A549 (cell line): ENCODE results near the gene CDK14. TPM values are rescaled to one million over a fixed set of nuclear protein-coding genes. Genes with fewer than 3 reads are reported as not detected.

ENCODE experiments used
- ATAC-seq, 2 experiments: fragments of 200-7000 bp in 1 of 2; fragments of >200 bp in 1 of 2; cut with Nextera tagmentation in 1 of 2; cut with Tn5 transposase in 1 of 2; 3 replicates each; pipeline versions ENCODE4 v1.8.0 to v1.9.1; 2018 to 2020; ENCODE audit warnings: mild to moderate bottlenecking in 1 of 2, moderate library complexity in 1 of 2
- CTCF ChIA-PET: fragments of 300-600 bp; sonication (Branson Sonifier 250); formaldehyde crosslinking; extraction: SDS; loops from one replicate; lab custom pipeline; 2021; ENCODE audit warnings: antibody characterized with exemption, inconsistent platforms; lab: Yijun Ruan, JAX
- POLR2A ChIA-PET: fragments of 350-600 bp; formaldehyde crosslinking; extraction: SDS; loops from one replicate; lab custom pipeline; 2021; ENCODE audit warnings: antibody characterized with exemption, inconsistent platforms; lab: Yijun Ruan, JAX
- DNase-seq, 2 experiments: peaks; one replicate each; pipeline versions ENCODE4 v3.0.0 to v3.0.0-alpha.2; 2011 to 2016; ENCODE audit warnings: low read depth in 1 of 2, low spot score in 1 of 2
- FAIRE-seq: peaks from 2 replicates; lab custom pipeline; 2011; peaks lifted over from hg19 to GRCh38; lab: Jason Lieb, UNC
- H3K27ac ChIP-seq, 2 experiments: fragments of >200 bp; sonication (Bioruptor Twin); formaldehyde crosslinking; 3 replicates each; pipeline ENCODE4 v1.5.1; 2016 to 2017
- H3K4me1 ChIP-seq: fragments of >200 bp; sonication (Bioruptor Twin); formaldehyde crosslinking; 3 replicates; pipeline ENCODE4 v1.6.1; 2016
- H3K4me2 ChIP-seq: fragments of >200 bp; sonication (Bioruptor Twin); formaldehyde crosslinking; 3 replicates; pipeline ENCODE4 v1.6.1; 2016
- H3K4me3 ChIP-seq: fragments of >200 bp; sonication (Bioruptor Twin); formaldehyde crosslinking; 3 replicates; pipeline ENCODE4 v1.5.1; 2016
- H3K9me3 ChIP-seq: fragments of >200 bp; sonication (Bioruptor Twin); formaldehyde crosslinking; 3 replicates; pipeline ENCODE4 v1.6.1; 2016
- BHLHE40 ChIP-seq: IDR thresholded peaks from 2 replicates; pipeline ENCODE4 v1.6.1; 2012; ENCODE audit warnings: low read depth, low read length, inconsistent platforms
- CBX8 ChIP-seq: fragments of 200-600 bp; sonication (generic); IDR thresholded peaks from 2 replicates; pipeline ENCODE4 v1.6.1; 2016
- CEBPB ChIP-seq, 2 experiments: fragments of >200 bp in 1 of 2; sonication (Bioruptor Twin) in 1 of 2; formaldehyde crosslinking in 1 of 2; IDR thresholded peaks; 2 replicates each; pipeline ENCODE4 v1.6.1; 2012 to 2016
- CHD2 ChIP-seq: fragments of 150-350 bp; IDR thresholded peaks from 2 replicates; pipeline ENCODE4 v1.6.1; 2014; ENCODE audit warnings: low read length; ENCODE audit not compliant: partially characterized antibody
- CHD4 ChIP-seq: fragments of 200-600 bp; sonication (generic); IDR thresholded peaks from 2 replicates; pipeline ENCODE4 v1.6.1; 2016; ENCODE audit warnings: antibody characterized with exemption, mild to moderate bottlenecking, borderline replicate concordance
- EHF ChIP-seq: fragments of 250-450 bp; sonication (Bioruptor Pico); IDR thresholded peaks from 2 replicates; pipeline ENCODE4 v1.5.0; 2020; ENCODE audit warnings: mild to moderate bottlenecking
- EHMT2 ChIP-seq: fragments of 200-600 bp; sonication (generic); IDR thresholded peaks from 2 replicates; pipeline ENCODE4 v1.6.1; 2016; ENCODE audit warnings: antibody characterized with exemption, low read depth, mild to moderate bottlenecking, moderate library complexity
- EP300 ChIP-seq, 2 experiments: fragments of >200 bp; sonication (Bioruptor Twin); formaldehyde crosslinking; IDR thresholded peaks; 2 replicates in 1 of 2; 3 replicates in 1 of 2; pipeline ENCODE4 v1.6.1; 2016 to 2017
- GATA3 ChIP-seq: IDR thresholded peaks from 2 replicates; pipeline ENCODE4 v1.6.1; 2012; ENCODE audit warnings: borderline replicate concordance
- HES2 ChIP-seq: fragments of >200 bp; sonication (Bioruptor Twin); formaldehyde crosslinking; IDR thresholded peaks from 2 replicates; pipeline ENCODE4 v1.6.1; 2016
- HEYL ChIP-seq: fragments of 250-450 bp; sonication (Bioruptor Pico); IDR thresholded peaks from 2 replicates; pipeline ENCODE4 v1.8.0; 2021; ENCODE audit warnings: mild to moderate bottlenecking, moderate library complexity
- HMGXB4 ChIP-seq: fragments of 250-450 bp; sonication (Bioruptor Pico); IDR thresholded peaks from 2 replicates; pipeline ENCODE4 v1.5.0; 2021; ENCODE audit warnings: mild to moderate bottlenecking, moderate library complexity, borderline replicate concordance
- HOXA7 ChIP-seq: fragments of 250-450 bp; sonication (Bioruptor Pico); IDR thresholded peaks from 2 replicates; pipeline ENCODE4 v1.5.0; 2020; ENCODE audit warnings: mild to moderate bottlenecking, moderate library complexity
- HOXB5 ChIP-seq: fragments of 250-450 bp; sonication (Bioruptor Pico); IDR thresholded peaks from 2 replicates; pipeline ENCODE4 v1.5.0; 2020; ENCODE audit warnings: mild to moderate bottlenecking, moderate library complexity
- JUNB ChIP-seq: fragments of >200 bp; sonication (Bioruptor Twin); formaldehyde crosslinking; IDR thresholded peaks from 2 replicates; pipeline ENCODE4 v1.6.1; 2016
- KDM1A ChIP-seq: fragments of 200-600 bp; sonication (generic); IDR thresholded peaks from 2 replicates; pipeline ENCODE4 v1.6.1; 2016; ENCODE audit warnings: low read depth, mild to moderate bottlenecking
- KDM5A ChIP-seq: fragments of 200-600 bp; sonication (generic); IDR thresholded peaks from 2 replicates; pipeline ENCODE4 v1.6.1; 2016; ENCODE audit warnings: antibody characterized with exemption, mild to moderate bottlenecking
- MAX ChIP-seq: IDR thresholded peaks from 2 replicates; pipeline ENCODE4 v1.6.1; 2012
- MAZ ChIP-seq: fragments of 150-350 bp; IDR thresholded peaks from 2 replicates; pipeline ENCODE4 v1.6.1; 2014; ENCODE audit warnings: antibody characterized with exemption, low read depth, low read length, borderline replicate concordance
- NR3C1 ChIP-seq: fragments of >200 bp; sonication (Bioruptor Twin); formaldehyde crosslinking; IDR thresholded peaks from 3 replicates; pipeline ENCODE4 v1.6.1; 2017
- PHF8 ChIP-seq: fragments of 200-600 bp; sonication (generic); IDR thresholded peaks from 2 replicates; pipeline ENCODE4 v1.6.1; 2016; ENCODE audit warnings: low read depth, mild to moderate bottlenecking, antibody characterized with exemption, moderate library complexity, borderline replicate concordance
- RAD21 ChIP-seq, 2 experiments: fragments of >200 bp in 1 of 2; sonication (Bioruptor Twin) in 1 of 2; formaldehyde crosslinking in 1 of 2; IDR thresholded peaks in 1 of 2; conservative IDR thresholded peaks in 1 of 2; 2 replicates in 1 of 2; 3 replicates in 1 of 2; pipeline ENCODE4 v1.6.1; 2012 to 2018; ENCODE audit warnings: inconsistent platforms in 1 of 2
- RARB ChIP-seq: fragments of 250-450 bp; sonication (Bioruptor Pico); IDR thresholded peaks from 2 replicates; pipeline ENCODE4 v1.8.0; 2021; ENCODE audit warnings: mild to moderate bottlenecking, moderate library complexity
- SMC3 ChIP-seq: fragments of >200 bp; sonication (Bioruptor Twin); formaldehyde crosslinking; IDR thresholded peaks from 3 replicates; pipeline ENCODE4 v1.6.1; 2018; ENCODE audit warnings: inconsistent platforms
- SREBF2 ChIP-seq: fragments of 450-650 bp; IDR thresholded peaks from 2 replicates; pipeline ENCODE4 v1.6.1; 2014; ENCODE audit warnings: mild to moderate bottlenecking, moderate library complexity
- TFCP2L1 ChIP-seq: fragments of 250-450 bp; sonication (Bioruptor Pico); IDR thresholded peaks from 2 replicates; pipeline ENCODE4 v1.5.0; 2021; ENCODE audit warnings: mild to moderate bottlenecking
- USF2 ChIP-seq: fragments of 450-650 bp; IDR thresholded peaks from 2 replicates; pipeline ENCODE4 v1.6.1; 2014; ENCODE audit warnings: antibody characterized with exemption
- ZFP36 ChIP-seq: fragments of 450-650 bp; IDR thresholded peaks from 2 replicates; pipeline ENCODE4 v1.6.1; 2014; ENCODE audit warnings: borderline replicate concordance; ENCODE audit not compliant: partially characterized antibody
- ZNF302 ChIP-seq: fragments of 250-450 bp; sonication (Bioruptor Pico); IDR thresholded peaks from 2 replicates; pipeline ENCODE4 v1.9.0; 2021; ENCODE audit warnings: inconsistent platforms, mild to moderate bottlenecking, moderate library complexity
- WGBS: methylation state at CpG from one replicate; pipeline ENCODE4 v1.1.6; 2017; ENCODE audit errors: missing lambda C conversion rate; 5-methylcytosine and 5-hydroxymethylcytosine counted together
- polyA plus RNA-seq, 4 experiments: library from polyadenylated mRNA; depleted of rRNA in 3 of 4; stranded (reverse); fragments of >200 nt; fragmentation: RNase III in 1 of 4; extraction: RNeasy Plus Mini Kit Qiagen cat#74134 plus additional on column Dnase treatment in 1 of 4; gene quantifications; 2 replicates in 3 of 4; 3 replicates in 1 of 4; pipeline ENCODE4 v1.2.3, GENCODE V29; 2011 to 2017

The CDK14 gene
- polyA plus RNA-seq, 2 of the 4 experiments (the other 2 are of a cell fraction), result 0.21 to 0.23 TPM

- TF ChIP-seq KDM5A (no peak), HOXA7 (CRISPR knock-in tag) (no peak), CHD4 (no peak), BHLHE40 (no peak), CHD2 (no peak), EHMT2 (no peak), MAZ (no peak), USF2 (no peak), HEYL (no peak), HMGXB4 (CRISPR knock-in tag) (no peak), JUNB (no peak), ZFP36 (no peak), CBX8 (no peak), GATA3 (no peak), SMC3 (no peak)
These were observed 321.4 kb downstream of the CDK14 start for GRCh38 chr7:90917539-90917938.

GRCh38 chr7:90918303-90918702, 322.2 kb downstream of the CDK14 start:
- H3K4me3 ChIP-seq, result no peak overlapping the region
- no peaks in the 10 kb centered on the region for H3K9me3 ChIP-seq
- TF ChIP-seq KDM1A (no peak), PHF8 (no peak), RARB (CRISPR knock-in tag) (no peak), ZNF302 (no peak), HES2 (no peak), NR3C1 (no peak), EP300 (IDR thresholded peaks at IDR 0.05) (no peak), HOXB5 (CRISPR knock-in tag) (no peak), CEBPB (IDR thresholded peaks at IDR 0.05) (no peak), BHLHE40 (no peak), TFCP2L1 (CRISPR knock-in tag) (no peak)
- WGBS, result 2% methylated on average over 3 of the region's 3 CpGs
- ChIA-PET CTCF (no interaction called here), POLR2A (no interaction called here)
- H3K27ac ChIP-seq, result no peak overlapping the region
- DNase-seq (no peak), FAIRE-seq (no peak), ATAC-seq (no peak)
- H3K4me2 ChIP-seq, result no peak overlapping the region
- no peaks in the 10 kb centered on the region for H3K4me1 ChIP-seq

More at GRCh38 chr7:90917539-90917938, 321.4 kb downstream of the CDK14 start:
- Histone ChIP-seq H3K4me3 (no peak overlapping the region), H3K9me3 (no peaks in the 10 kb centered on the region), H3K27ac (no peak overlapping the region), H3K4me1 (no peaks in the 10 kb centered on the region), H3K4me2 (no peak overlapping the region)
- DNase-seq (no peak), ATAC-seq (no peak), FAIRE-seq (no peak)
- ChIA-PET POLR2A (no interaction called here), CTCF (no interaction called here)
- WGBS, result 6% methylated on average over 4 of the region's 4 CpGs

GRCh38 chr7:90919816-90920215, 323.7 kb downstream of the CDK14 start:
- DNase-seq (no peak), ATAC-seq (no peak), FAIRE-seq (no peak)
- TF ChIP-seq SREBF2, result no peak
- no peak for TF ChIP-seq JUNB
- no peak for TF ChIP-seq RARB (CRISPR knock-in tag)
- no peak for TF ChIP-seq MAX
- no peak for TF ChIP-seq RAD21 (conservative IDR thresholded peaks at IDR 0.05 in 1 of 2, IDR thresholded peaks at IDR 0.05 in 1 of 2)
- TF ChIP-seq EHF (CRISPR knock-in tag), result no peak
- TF ChIP-seq HES2, result no peak
- H3K4me2 ChIP-seq, result no peak overlapping the region
- 0% methylated on average over 2 of the region's 2 CpGs for WGBS
- no peak overlapping the region for H3K4me3 ChIP-seq
- no peak overlapping the region for H3K27ac ChIP-seq
- CTCF ChIA-PET, result interaction anchor here (0.8 to 0.9 kb wide), 3 partner anchors 9 to 170 kb away, joined by 3 to 5 read pairs (median 3); no protein-coding TSS in a partner anchor
- H3K9me3 ChIP-seq, result no peaks in the 10 kb centered on the region
- no peaks in the 10 kb centered on the region for H3K4me1 ChIP-seq
- POLR2A ChIA-PET, result no interaction called here
